Renal pelvis (tissue), 4 donors: Measurements from ENCODE around the gene CHAF1B. TPM values are rescaled to one million over a fixed set of nuclear protein-coding genes. Genes with fewer than 3 reads are reported as not detected.

Experiments used
- DNase-seq: peaks from one replicate; pipeline ENCODE4 v3.0.0-alpha.2; 2013
- polyA plus RNA-seq, 3 donors: library from polyadenylated mRNA; unstranded; fragments of 120-200 nt; gene quantifications; one replicate each; pipeline ENCODE4 v1.2.1, GENCODE V29; 2013; ENCODE audit not compliant: insufficient read length in 3 of 3

CHAF1B gene
- polyA plus RNA-seq, 3 donors, result 8.9 to 9.8 (median 9.0) TPM

- DNase-seq, result no peak
Observed at GRCh38 chr21:36460866-36461265, 75.7 kb downstream of the CHAF1B start.

GRCh38 chr21:36461277-36461917, 76.2 kb downstream of the CHAF1B start:
- DNase-seq, result no peak

GRCh38 chr21:36461918-36462486, 76.8 kb downstream of the CHAF1B start:
- DNase-seq, result no peak

GRCh38 chr21:36463204-36463603, 78.0 kb downstream of the CHAF1B start:
- DNase-seq, result no peak

- no peak for DNase-seq
Observed at GRCh38 chr21:36463991-36464390, 78.8 kb downstream of the CHAF1B start.

GRCh38 chr21:36464590-36464989, 79.4 kb downstream of the CHAF1B start:
- DNase-seq, result no peak

GRCh38 chr21:36465478-36465877, 80.3 kb downstream of the CHAF1B start:
- DNase-seq, result no peak

- DNase-seq, result no peak
Observed at GRCh38 chr21:36466061-36466511, 80.9 kb downstream of the CHAF1B start.

Other genes starting within 250 kb of the CHAF1B start
- 1 to 10 TPM; 4.7 to 6.9 (median 6.5) TPM for gene DOP1B, start 228.6 kb upstream of the CHAF1B start, polyA plus RNA-seq
- gene MORC3, start 65.2 kb upstream of the CHAF1B start, polyA plus RNA-seq, result 10 to 100 TPM; 33.6 to 46.7 (median 37.7) TPM
- 1 to 10 TPM; 2.8 to 5.1 (median 4.0) TPM for gene CLDN14, start 94.7 kb downstream of the CHAF1B start, polyA plus RNA-seq